ENCODE measurements around the gene TMCO1. TPM values are rescaled to one million over a fixed set of nuclear protein-coding genes. Genes with fewer than 3 reads are reported as not detected.

Gene TMCO1
- total RNA-seq, 3 donors from 2014 or later = 57.1 to 89.4 (median 68.8) TPM

Other genes with a start within 250 kb of the TMCO1 start
- not detected for gene LRRC52, start 224.9 kb downstream of the TMCO1 start, total RNA-seq
- gene MGST3, start 137.6 kb downstream of the TMCO1 start, total RNA-seq = 100 to 1,000 TPM; 140 to 318 (median 251) TPM
- gene ALDH9A1, start 70.3 kb downstream of the TMCO1 start, total RNA-seq = 100 to 1,000 TPM in 2 of 3 donors, 10 to 100 TPM in 1; 98.6 to 165 (median 110) TPM
- 10 to 100 TPM; 13.6 to 51.1 (median 45.9) TPM for gene UCK2, start 58.7 kb upstream of the TMCO1 start, total RNA-seq